DND-41 (cell line): ENCODE measurements around the gene LRRC34.

Source experiments
- CTCF ChIP-seq: IDR thresholded peaks from 2 replicates; pipeline ENCODE4 v1.5.1; 2012; ENCODE audit warnings: borderline replicate concordance, low read length, moderate library complexity, mild to moderate bottlenecking; ENCODE audit not compliant: poor library complexity, severe bottlenecking; ENCODE audit errors: extremely low read depth
- EZH2 ChIP-seq: IDR thresholded peaks from 3 replicates; pipeline ENCODE4 v1.6.1; 2012; ENCODE audit warnings: borderline replicate concordance, low read depth, mild to moderate bottlenecking, moderate library complexity, low read length, inconsistent platforms; ENCODE audit not compliant: severe bottlenecking

GRCh38 chr3:169777822-169778221 is 34.9 kb downstream of the LRRC34 start:
- TF ChIP-seq CTCF (no peak), EZH2 (no peak)
